Coronary artery (tissue), 2 donors: ENCODE measurements around the gene DGCR2.

ENCODE experiments used
- DNase-seq: peaks from one replicate; pipeline ENCODE4 v3.0.0-alpha.2; 2017; ENCODE audit warnings: low spot score
- H3K27ac ChIP-seq, 2 donors: fragments of 200-600 bp; sonication (generic); one replicate each; pipeline ENCODE4 v1.5.1; 2016 to 2019
- H3K4me3 ChIP-seq: fragments of 200-600 bp; sonication (generic); 2 replicates; pipeline ENCODE4 v1.5.1; 2016; ENCODE audit warnings: mild to moderate bottlenecking, moderate library complexity
- CTCF ChIP-seq: fragments of 200-600 bp; sonication (generic); IDR thresholded peaks from one replicate; pipeline ENCODE4 v1.5.1; 2019; ENCODE audit warnings: antibody characterized with exemption

Gene DGCR2

GRCh38 chr22:19043121-19044085 lies 78.8 kb downstream of the DGCR2 start:
- TF ChIP-seq CTCF, result no peak
- Histone ChIP-seq H3K27ac (no peak overlapping the region), H3K4me3 (no peak overlapping the region)
- no peak for DNase-seq

GRCh38 chr22:19042285-19043120 lies 79.7 kb downstream of the DGCR2 start:
- Histone ChIP-seq H3K27ac (no peak overlapping the region), H3K4me3 (no peak overlapping the region)
- peak; percentile 61 for DNase-seq
- TF ChIP-seq CTCF, result no peak

- no peak overlapping the region for H3K4me3 ChIP-seq
- no peak for TF ChIP-seq CTCF
- DNase-seq, result no peak
- H3K27ac ChIP-seq, result no peak overlapping the region
Observed at GRCh38 chr22:19041704-19042074, 80.5 kb downstream of the DGCR2 start.

- no peak for DNase-seq
- H3K4me3 ChIP-seq, result no peak overlapping the region
- H3K27ac ChIP-seq, result no peak overlapping the region
- no peak for TF ChIP-seq CTCF
Observed at GRCh38 chr22:19040888-19041703, 81.1 kb downstream of the DGCR2 start.

GRCh38 chr22:19040391-19040861 lies 81.8 kb downstream of the DGCR2 start:
- no peak for TF ChIP-seq CTCF
- no peak for DNase-seq
- Histone ChIP-seq H3K4me3 (no peak overlapping the region), H3K27ac (no peak overlapping the region)

- TF ChIP-seq CTCF, result no peak
- H3K4me3 ChIP-seq, result no peak overlapping the region
- no peak for DNase-seq
- no peak overlapping the region for H3K27ac ChIP-seq
Observed at GRCh38 chr22:19039796-19040280, 82.4 kb downstream of the DGCR2 start.
